Mesenchymal stem cell (in vitro differentiated cells and primary cell): ENCODE data around the gene ZBTB40.

Source experiments
- DNase-seq: peaks from one replicate; pipeline ENCODE4 v3.0.0-alpha.2; 2013
- H2AFZ ChIP-seq: one replicate; pipeline ENCODE4 v1.6.1; 2013; ENCODE audit warnings: low read depth, mild to moderate bottlenecking, control low read depth, inconsistent platforms, low read length, moderate library complexity
- H2AK5ac ChIP-seq: 2 replicates; pipeline ENCODE4 v1.6.1; 2013; ENCODE audit warnings: low read length, moderate library complexity, mild to moderate bottlenecking, inconsistent platforms; ENCODE audit not compliant: severe bottlenecking
- H2BK120ac ChIP-seq: one replicate; pipeline ENCODE4 v1.6.1; 2013; ENCODE audit warnings: low read depth, mild to moderate bottlenecking, inconsistent platforms, low read length, moderate library complexity
- H2BK12ac ChIP-seq, 2 experiments: one replicate each; pipeline ENCODE4 v1.6.1; 2013; ENCODE audit warnings: inconsistent platforms in 2 of 2, low read length in 2 of 2, mild to moderate bottlenecking in 2 of 2, moderate library complexity in 2 of 2, control low read depth in 1 of 2
- H2BK15ac ChIP-seq: one replicate; pipeline ENCODE4 v1.6.1; 2013; ENCODE audit warnings: mild to moderate bottlenecking, low read depth, inconsistent platforms; ENCODE audit not compliant: poor library complexity, severe bottlenecking
- H2BK5ac ChIP-seq: 2 replicates; pipeline ENCODE4 v1.6.1; 2013; ENCODE audit warnings: low read depth, mild to moderate bottlenecking, low read length, control low read depth, inconsistent platforms; ENCODE audit not compliant: poor library complexity, severe bottlenecking
- H3K14ac ChIP-seq, 2 experiments: one replicate each; pipeline ENCODE4 v1.6.1; 2013; ENCODE audit warnings: inconsistent platforms in 2 of 2, low read length in 2 of 2, control low read depth in 1 of 2, mild to moderate bottlenecking in 1 of 2, moderate library complexity in 1 of 2
- H3K18ac ChIP-seq, 2 experiments: one replicate each; pipeline ENCODE4 v1.6.1; 2013; ENCODE audit warnings: inconsistent platforms in 2 of 2, low read length in 2 of 2, control low read depth in 1 of 2, low read depth in 1 of 2, mild to moderate bottlenecking in 1 of 2
- H3K23ac ChIP-seq, 2 experiments: one replicate each; pipeline ENCODE4 v1.6.1; 2013; ENCODE audit warnings: inconsistent platforms in 2 of 2, low read length in 2 of 2, mild to moderate bottlenecking in 2 of 2, moderate library complexity in 2 of 2, control low read depth in 1 of 2
- H3K27ac ChIP-seq: 2 replicates; pipeline ENCODE4 v1.5.1; 2013; ENCODE audit warnings: mild to moderate bottlenecking, moderate library complexity, low read length, control low read depth, inconsistent platforms; ENCODE audit not compliant: poor library complexity, severe bottlenecking
- H3K27me3 ChIP-seq, 2 experiments: 2 replicates each; pipeline versions ENCODE4 v1.6.1 to v1.7.0; 2013; ENCODE audit warnings: low read length in 2 of 2, mild to moderate bottlenecking in 2 of 2, moderate library complexity in 2 of 2, control low read depth in 1 of 2, inconsistent platforms in 1 of 2; ENCODE audit not compliant: control insufficient read depth in 1 of 2, insufficient read depth in 1 of 2
- H3K36me3 ChIP-seq, 2 experiments: 2 replicates each; pipeline versions ENCODE4 v1.6.1 to v1.7.0; 2013; ENCODE audit warnings: low read length in 2 of 2, control low read depth in 1 of 2, inconsistent platforms in 1 of 2, low read depth in 1 of 2, mild to moderate bottlenecking in 1 of 2; ENCODE audit not compliant: insufficient read depth in 2 of 2, control insufficient read depth in 1 of 2
- H3K4ac ChIP-seq, 2 experiments: one replicate each; pipeline ENCODE4 v1.6.1; 2013; ENCODE audit warnings: inconsistent platforms in 2 of 2, low read length in 2 of 2, mild to moderate bottlenecking in 2 of 2, moderate library complexity in 2 of 2, control low read depth in 1 of 2, low read depth in 1 of 2
- H3K4me1 ChIP-seq: 2 replicates; pipeline ENCODE4 v1.6.1; 2013; ENCODE audit warnings: low read depth, low read length, control low read depth; ENCODE audit not compliant: control insufficient read depth, insufficient read depth
- H3K4me2 ChIP-seq: 2 replicates; pipeline ENCODE4 v1.6.1; 2013; ENCODE audit warnings: low read length, mild to moderate bottlenecking, inconsistent platforms; ENCODE audit not compliant: poor library complexity, severe bottlenecking
- H3K4me3 ChIP-seq, 2 experiments: 2 replicates each; pipeline versions ENCODE4 v1.5.1 to v1.7.0; 2013; ENCODE audit warnings: low read length in 2 of 2, mild to moderate bottlenecking in 2 of 2, control low read depth in 1 of 2, low read depth in 1 of 2; ENCODE audit not compliant: insufficient read depth in 1 of 2
- H3K79me1 ChIP-seq: replicated peaks from 2 replicates; pipeline ENCODE4 v1.6.1; 2013; ENCODE audit warnings: mild to moderate bottlenecking, control low read depth, low read length, inconsistent platforms; ENCODE audit not compliant: poor library complexity, severe bottlenecking
- H3K9ac ChIP-seq: 2 replicates; pipeline ENCODE4 v1.7.0; 2013; ENCODE audit warnings: mild to moderate bottlenecking, low read length, moderate library complexity
- H3K9me3 ChIP-seq: 2 replicates; pipeline ENCODE4 v1.7.0; 2013; ENCODE audit warnings: mild to moderate bottlenecking, low read length; ENCODE audit not compliant: control insufficient read depth
- H4K8ac ChIP-seq: one replicate; pipeline ENCODE4 v1.6.1; 2013; ENCODE audit warnings: inconsistent platforms, mild to moderate bottlenecking, low read length, moderate library complexity
- H4K91ac ChIP-seq: one replicate; pipeline ENCODE4 v1.6.1; 2013; ENCODE audit warnings: mild to moderate bottlenecking, low read length, inconsistent platforms
- WGBS: methylation state at CpG from one replicate; pipeline ENCODE4 v1.1.7; 2013; ENCODE audit warnings: mixed read lengths; 5-methylcytosine and 5-hydroxymethylcytosine counted together

ZBTB40 gene

DNA sequence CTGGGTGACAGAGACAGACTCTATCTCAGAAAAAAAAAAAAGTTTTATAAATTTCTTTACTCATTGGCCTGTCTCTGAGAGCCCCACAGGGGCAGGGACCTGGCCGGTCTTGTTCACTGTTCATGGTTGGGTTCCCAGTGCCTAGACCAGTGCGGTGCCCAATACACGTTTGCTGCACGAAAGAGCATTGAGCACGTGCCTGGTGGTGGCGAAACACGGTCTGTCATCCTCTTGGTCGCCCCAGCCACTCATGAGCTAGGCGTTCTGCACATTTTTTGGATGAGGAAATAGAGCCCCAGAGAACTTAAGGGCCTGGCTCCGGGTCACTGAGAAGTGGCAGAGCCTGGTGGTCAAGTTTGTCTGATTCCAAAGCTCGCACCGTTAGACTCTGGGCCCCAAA is 93.0 kb downstream of the ZBTB40 start:
- no peak overlapping the region for H3K4ac ChIP-seq
- no peaks in the 10 kb centered on the region for H3K36me3 ChIP-seq
- H2AFZ ChIP-seq: no peak overlapping the region
- no peak overlapping the region for H3K18ac ChIP-seq
- no peak overlapping the region for H2AK5ac ChIP-seq
- H3K4me3 ChIP-seq: no peak overlapping the region
- no peak overlapping the region for H2BK15ac ChIP-seq
- WGBS: 91% methylated on average over 12 of the region's 12 CpGs
- no peaks in the 10 kb centered on the region for H3K79me1 ChIP-seq
- H3K27me3 ChIP-seq: peaks cover 59 to 64% of the 10 kb centered on the region in 2 experiments
- no peak overlapping the region for H3K27ac ChIP-seq
- H2BK120ac ChIP-seq: no peak overlapping the region
- no peak overlapping the region for H3K14ac ChIP-seq
- H2BK5ac ChIP-seq: no peak overlapping the region
- H3K4me1 ChIP-seq: no peaks in the 10 kb centered on the region
- no peak overlapping the region for H4K91ac ChIP-seq
- H3K9me3 ChIP-seq: no peaks in the 10 kb centered on the region
- no peak overlapping the region for H3K9ac ChIP-seq
- no peak overlapping the region for H3K23ac ChIP-seq
- no peak overlapping the region for H2BK12ac ChIP-seq
- no peak for DNase-seq
- H4K8ac ChIP-seq: no peak overlapping the region
- H3K4me2 ChIP-seq: no peak overlapping the region

DNA sequence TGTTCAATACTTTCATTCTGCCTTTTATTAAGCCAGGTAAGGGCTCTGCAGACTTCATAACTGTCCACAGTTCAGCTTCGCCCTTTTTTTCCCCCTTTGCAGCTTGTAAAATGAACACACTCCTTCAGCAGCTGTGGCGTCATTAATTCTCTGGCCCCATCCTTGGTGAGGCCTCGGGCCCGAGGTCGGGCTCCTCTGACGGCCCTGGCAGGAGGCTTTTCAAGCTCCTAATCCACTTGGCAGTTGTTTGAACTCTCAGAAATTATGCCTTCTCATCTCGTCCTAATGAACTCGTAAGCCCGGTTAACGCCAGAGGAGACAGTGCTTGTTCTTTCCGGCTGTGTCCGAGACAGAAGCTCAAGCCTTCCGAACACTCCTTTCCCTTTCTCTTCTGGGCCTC is 93.5 kb downstream of the ZBTB40 start:
- Histone ChIP-seq H3K79me1 (no peaks in the 10 kb centered on the region), H2BK120ac (no peak overlapping the region), H3K4ac (no peak overlapping the region), H2AK5ac (no peak overlapping the region), H3K18ac (no peak overlapping the region), H2AFZ (no peak overlapping the region), H2BK5ac (no peak overlapping the region), H3K9me3 (no peaks in the 10 kb centered on the region), H3K27ac (no peak overlapping the region), H3K14ac (no peak overlapping the region), H3K9ac (no peak overlapping the region), H3K36me3 (no peaks in the 10 kb centered on the region), H2BK15ac (no peak overlapping the region), H3K27me3 (peaks cover 64 to 66% of the 10 kb centered on the region in 2 experiments), H3K4me1 (no peaks in the 10 kb centered on the region), H3K23ac (no peak overlapping the region), H2BK12ac (no peak overlapping the region), H3K4me2 (no peak overlapping the region), H4K8ac (no peak overlapping the region), H3K4me3 (no peak overlapping the region), H4K91ac (no peak overlapping the region)
- 85% methylated on average over 13 of the region's 13 CpGs for WGBS
- no peak for DNase-seq

DNA sequence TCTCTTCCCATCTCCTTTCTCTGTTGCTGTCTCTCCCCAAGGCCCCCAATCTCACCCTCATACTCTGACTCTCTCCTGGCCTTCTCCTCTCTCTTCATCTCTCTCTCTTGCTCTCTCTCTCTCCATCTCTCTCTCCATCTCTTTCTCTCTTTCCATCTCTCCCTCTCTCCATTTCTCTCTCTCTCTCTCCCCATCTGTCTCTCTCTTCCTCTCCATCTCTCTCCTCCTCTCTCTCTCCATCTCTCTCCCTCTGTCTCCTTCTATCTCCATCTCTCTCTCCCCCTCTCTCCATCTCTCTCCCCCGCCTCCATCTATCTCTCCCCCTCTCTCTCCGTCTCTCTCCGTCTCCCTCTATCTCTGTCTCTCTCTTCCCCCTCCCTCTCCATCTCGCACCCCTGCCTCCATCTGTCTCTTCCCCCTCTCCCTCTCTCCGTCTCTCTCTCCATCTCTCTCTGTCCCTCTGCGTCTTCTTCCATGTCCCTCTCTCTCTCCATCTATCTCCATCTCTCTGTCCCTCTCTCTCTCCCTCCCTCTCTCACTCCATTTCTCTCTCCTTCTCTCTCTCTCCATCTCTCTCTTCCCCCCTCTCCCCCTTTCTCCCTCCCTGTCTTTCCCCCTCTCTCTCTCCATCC is 95.7 kb downstream of the ZBTB40 start:
- WGBS: 84% methylated on average over 6 of the region's 6 CpGs

DNA sequence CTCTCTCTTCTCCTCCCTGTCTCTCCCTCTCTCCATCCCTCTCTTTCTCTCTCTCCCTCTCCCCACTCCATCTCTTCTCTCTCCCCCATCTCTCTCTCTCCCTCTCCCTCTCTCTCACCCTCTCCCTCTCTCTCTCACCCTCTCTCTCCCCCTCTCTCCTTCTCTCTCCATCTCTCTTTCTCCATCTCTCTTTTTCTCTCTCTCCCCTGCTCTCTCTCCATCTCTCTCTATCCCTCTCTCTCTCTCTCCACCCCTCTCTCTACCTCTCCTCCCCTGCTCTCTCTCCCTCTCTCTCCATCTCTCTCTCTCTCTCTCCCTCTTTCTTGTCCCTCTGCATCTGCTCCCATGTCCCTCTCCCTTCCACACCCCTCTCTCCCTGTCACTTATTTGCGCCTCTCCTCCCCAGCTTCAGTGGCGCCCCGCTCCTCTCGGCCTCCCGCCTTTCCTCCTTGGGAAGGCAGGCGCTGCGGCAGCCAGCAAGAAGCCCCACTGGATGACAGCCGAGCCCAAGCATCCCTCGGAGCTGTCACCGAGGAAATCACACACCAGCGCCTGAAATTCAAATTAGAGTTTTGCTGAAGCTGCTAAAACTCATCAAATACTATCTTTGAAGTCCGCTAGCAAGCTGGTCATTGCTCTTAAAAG is 96.3 kb downstream of the ZBTB40 start:
- Histone ChIP-seq H2BK120ac (no peak overlapping the region), H3K23ac (no peak overlapping the region), H3K27ac (no peak overlapping the region), H3K4me2 (no peak overlapping the region), H3K4me3 (no peak overlapping the region), H3K27me3 (peaks cover 83 to 89% of the 10 kb centered on the region in 2 experiments), H2BK12ac (no peak overlapping the region), H3K18ac (no peak overlapping the region), H4K91ac (no peak overlapping the region), H4K8ac (no peak overlapping the region), H3K79me1 (no peaks in the 10 kb centered on the region), H3K14ac (no peak overlapping the region), H2BK15ac (no peak overlapping the region), H3K4me1 (no peaks in the 10 kb centered on the region), H3K9me3 (no peaks in the 10 kb centered on the region), H3K36me3 (no peaks in the 10 kb centered on the region), H3K4ac (no peak overlapping the region), H3K9ac (no peak overlapping the region), H2AK5ac (no peak overlapping the region), H2AFZ (no peak overlapping the region), H2BK5ac (no peak overlapping the region)
- WGBS: 58% methylated on average over 11 of the region's 12 CpGs
- DNase-seq: no peak

More for the DNA sequence above, 95.7 kb downstream of the ZBTB40 start:
- no peak overlapping the region for H2BK120ac ChIP-seq
- H2BK12ac ChIP-seq: no peak overlapping the region
- H3K36me3 ChIP-seq: no peaks in the 10 kb centered on the region
- no peak overlapping the region for H3K9ac ChIP-seq
- no peak overlapping the region for H3K27ac ChIP-seq
- no peak overlapping the region for H4K8ac ChIP-seq
- no peak overlapping the region for H3K23ac ChIP-seq
- H3K14ac ChIP-seq: no peak overlapping the region
- no peak overlapping the region for H2BK5ac ChIP-seq
- no peaks in the 10 kb centered on the region for H3K4me1 ChIP-seq
- no peak overlapping the region for H3K4me3 ChIP-seq
- H3K27me3 ChIP-seq: peaks cover 79 to 86% of the 10 kb centered on the region in 2 experiments
- no peaks in the 10 kb centered on the region for H3K79me1 ChIP-seq
- H4K91ac ChIP-seq: no peak overlapping the region
- no peak overlapping the region for H3K4me2 ChIP-seq
- no peak overlapping the region for H3K18ac ChIP-seq
- no peak overlapping the region for H2BK15ac ChIP-seq
- H2AK5ac ChIP-seq: no peak overlapping the region
- H3K4ac ChIP-seq: no peak overlapping the region
- no peaks in the 10 kb centered on the region for H3K9me3 ChIP-seq
- no peak overlapping the region for H2AFZ ChIP-seq
- no peak for DNase-seq
